ENCODE results near the gene TRAPPC3.
"Not testable (repeated sequence)": the region's sequence is repeated elsewhere in the genome, so short reads cannot be mapped to it uniquely, and the experiment has no call there.

The TRAPPC3 gene

GRCh38 chr1:36166136-36166535, 16.9 kb upstream of the TRAPPC3 start:
- no peak for DNase-seq

- DNase-seq, result no peak
Measured at GRCh38 chr1:36165145-36165544, 15.9 kb upstream of the TRAPPC3 start.

- no peak for DNase-seq
Measured at GRCh38 chr1:36164361-36164760, 15.1 kb upstream of the TRAPPC3 start.

GRCh38 chr1:36163426-36163825, 14.1 kb upstream of the TRAPPC3 start:
- DNase-seq, result no peak

GRCh38 chr1:36162680-36163239, 13.5 kb upstream of the TRAPPC3 start:
- DNase-seq, result no peak

- DNase-seq, result no peak
Measured at GRCh38 chr1:36161641-36162531, 12.6 kb upstream of the TRAPPC3 start.

GRCh38 chr1:36160949-36161485, 11.7 kb upstream of the TRAPPC3 start:
- no peak for DNase-seq

GRCh38 chr1:36160388-36160948, 11.2 kb upstream of the TRAPPC3 start:
- DNase-seq, result no peak

- no peak for DNase-seq
Measured at GRCh38 chr1:36159614-36160387, 10.5 kb upstream of the TRAPPC3 start.

GRCh38 chr1:36158827-36159252, 9.6 kb upstream of the TRAPPC3 start:
- DNase-seq, result not testable (repeated sequence)

- no peak for DNase-seq
Measured at GRCh38 chr1:36157973-36158826, 8.9 kb upstream of the TRAPPC3 start.

GRCh38 chr1:36157115-36157903, 8.0 kb upstream of the TRAPPC3 start:
- no peak for DNase-seq

- DNase-seq, result peak; percentile 52
Measured at GRCh38 chr1:36156329-36157114, 7.2 kb upstream of the TRAPPC3 start.

GRCh38 chr1:36155408-36156328, 6.4 kb upstream of the TRAPPC3 start, which contains the start of gene MAP7D1:
MAP7D1 (plus strand) TSS chr1:36156160; CDS start chr1:36156418, 258 bp downstream.
- DNase-seq, result peak; percentile 67

- no peak for DNase-seq
Measured at GRCh38 chr1:36154765-36155407, 5.6 kb upstream of the TRAPPC3 start.

- DNase-seq, result no peak
Measured at GRCh38 chr1:36154335-36154734, 5.0 kb upstream of the TRAPPC3 start.

GRCh38 chr1:36153476-36153875, 4.2 kb upstream of the TRAPPC3 start:
- DNase-seq, result no peak

- DNase-seq, result no peak
Measured at GRCh38 chr1:36151845-36152203, 2.5 kb upstream of the TRAPPC3 start.

All from NCI-H1105 (cell line).